ENCODE results near the gene INPPL1.
"Not testable (repeated sequence)": the region's sequence is repeated elsewhere in the genome, so short reads cannot be mapped to it uniquely, and the experiment has no call there.

Gene INPPL1

GRCh38 chr11:72224564-72225410, at the start of gene INPPL1:
Gene INPPL1, plus strand, starts transcription at chr11:72224767. Its CDS starts 218 bp downstream, at chr11:72224985.
- no peak for DNase-seq (ENCODE audit: low read depth in 2 of 3, low spot score in 2 of 3)

- DNase-seq (ENCODE audit: low read depth in 2 of 3, low spot score in 2 of 3): no peak
Observed at GRCh38 chr11:72177656-72178055, 46.9 kb upstream of the INPPL1 start.

- no peak for DNase-seq (ENCODE audit: low read depth in 2 of 3, low spot score in 2 of 3)
Observed at GRCh38 chr11:72179049-72179803, 45.3 kb upstream of the INPPL1 start.

GRCh38 chr11:72179804-72180396, 44.7 kb upstream of the INPPL1 start:
- no peak for DNase-seq (ENCODE audit: low read depth in 2 of 3, low spot score in 2 of 3)

GRCh38 chr11:72180892-72181552, 43.5 kb upstream of the INPPL1 start:
- not testable (repeated sequence) for DNase-seq (ENCODE audit: low read depth in 2 of 3, low spot score in 2 of 3)

GRCh38 chr11:72181553-72181958, 43.0 kb upstream of the INPPL1 start:
- not testable (repeated sequence) for DNase-seq (ENCODE audit: low read depth in 2 of 3, low spot score in 2 of 3)

- DNase-seq (ENCODE audit: low read depth in 2 of 3, low spot score in 2 of 3): no peak
Observed at GRCh38 chr11:72188267-72188666, 36.3 kb upstream of the INPPL1 start.

- DNase-seq (ENCODE audit: low read depth in 2 of 3, low spot score in 2 of 3): no peak
Observed at GRCh38 chr11:72189455-72190250, 34.9 kb upstream of the INPPL1 start.

- DNase-seq (ENCODE audit: low read depth in 2 of 3, low spot score in 2 of 3): no peak
Observed at GRCh38 chr11:72190631-72191071, 33.9 kb upstream of the INPPL1 start.

- no peak for DNase-seq (ENCODE audit: low read depth in 2 of 3, low spot score in 2 of 3)
Observed at GRCh38 chr11:72191961-72192381, 32.6 kb upstream of the INPPL1 start, which contains the start of gene FOLR1. Gene FOLR1, plus strand, starts transcription at chr11:72192140. Its CDS starts 34 bp downstream, at chr11:72192174.

GRCh38 chr11:72195518-72196270, 28.9 kb upstream of the INPPL1 start:
- no peak for DNase-seq (ENCODE audit: low read depth in 2 of 3, low spot score in 2 of 3)

GRCh38 chr11:72201445-72201844, 23.1 kb upstream of the INPPL1 start:
- DNase-seq (ENCODE audit: low read depth in 2 of 3, low spot score in 2 of 3): not testable (repeated sequence)

- no peak for DNase-seq (ENCODE audit: low read depth in 2 of 3, low spot score in 2 of 3)
Observed at GRCh38 chr11:72202571-72202970, 22.0 kb upstream of the INPPL1 start.

- DNase-seq (ENCODE audit: low read depth in 2 of 3, low spot score in 2 of 3): no peak
Observed at GRCh38 chr11:72203163-72203562, 21.4 kb upstream of the INPPL1 start.

GRCh38 chr11:72204886-72205285, 19.7 kb upstream of the INPPL1 start:
- DNase-seq (ENCODE audit: low read depth in 2 of 3, low spot score in 2 of 3): no peak

- not testable (repeated sequence) for DNase-seq (ENCODE audit: low read depth in 2 of 3, low spot score in 2 of 3)
Observed at GRCh38 chr11:72206794-72207193, 17.8 kb upstream of the INPPL1 start.

- DNase-seq (ENCODE audit: low read depth in 2 of 3, low spot score in 2 of 3): no peak
Observed at GRCh38 chr11:72208281-72208680, 16.3 kb upstream of the INPPL1 start.

GRCh38 chr11:72209101-72209500, 15.5 kb upstream of the INPPL1 start:
- no peak for DNase-seq (ENCODE audit: low read depth in 2 of 3, low spot score in 2 of 3)

GRCh38 chr11:72216638-72217037, 7.9 kb upstream of the INPPL1 start, which contains the start of gene FOLR2:
Gene FOLR2, plus strand, starts transcription at chr11:72216794. Its CDS starts 1,791 bp downstream, at chr11:72218585.
- DNase-seq (ENCODE audit: low read depth in 2 of 3, low spot score in 2 of 3): no peak
